Peyer's patch (tissue), 4 donors: ENCODE results near the gene PCP4.

Experiments used
- POLR2A ChIP-seq, 2 donors: fragments of 450-650 bp; IDR thresholded peaks; one replicate each; pipeline ENCODE4 v1.5.1; 2017; ENCODE audit warnings: antibody characterized with exemption in 2 of 2, mild to moderate bottlenecking in 2 of 2, moderate library complexity in 2 of 2
- TF ChIP-seq, protein P1 (sequence below), 6 experiments: fragments of 450-650 bp in 4 of 6; fragments of 200-600 bp in 2 of 6; sonication (generic) in 1 of 6; IDR thresholded peaks; one replicate each; pipeline ENCODE4 v1.5.1; 2017 to 2019; ENCODE audit warnings: antibody characterized with exemption in 6 of 6, mild to moderate bottlenecking in 3 of 6, moderate library complexity in 1 of 6

DNA sequence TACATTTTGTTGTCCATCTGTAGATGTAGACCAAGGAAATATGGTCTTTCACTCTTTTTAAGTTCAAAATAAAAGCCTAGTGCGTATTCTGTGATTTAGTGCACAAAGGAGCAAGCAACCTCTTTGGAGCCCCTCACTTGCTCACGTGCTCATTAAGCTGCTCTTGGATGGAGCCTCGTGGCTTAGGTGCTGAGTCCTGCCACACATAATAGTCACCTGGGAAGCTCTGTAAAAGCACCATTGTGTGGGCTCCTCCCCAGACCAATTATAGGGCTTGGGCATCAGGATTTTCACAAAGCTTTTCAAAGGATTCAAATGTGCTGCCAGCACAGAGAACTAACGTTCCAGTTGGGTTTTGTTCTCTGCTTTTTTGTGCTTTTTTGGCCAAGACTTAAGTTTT lies 85.0 kb downstream of the PCP4 start:
- TF ChIP-seq, protein P1, sequence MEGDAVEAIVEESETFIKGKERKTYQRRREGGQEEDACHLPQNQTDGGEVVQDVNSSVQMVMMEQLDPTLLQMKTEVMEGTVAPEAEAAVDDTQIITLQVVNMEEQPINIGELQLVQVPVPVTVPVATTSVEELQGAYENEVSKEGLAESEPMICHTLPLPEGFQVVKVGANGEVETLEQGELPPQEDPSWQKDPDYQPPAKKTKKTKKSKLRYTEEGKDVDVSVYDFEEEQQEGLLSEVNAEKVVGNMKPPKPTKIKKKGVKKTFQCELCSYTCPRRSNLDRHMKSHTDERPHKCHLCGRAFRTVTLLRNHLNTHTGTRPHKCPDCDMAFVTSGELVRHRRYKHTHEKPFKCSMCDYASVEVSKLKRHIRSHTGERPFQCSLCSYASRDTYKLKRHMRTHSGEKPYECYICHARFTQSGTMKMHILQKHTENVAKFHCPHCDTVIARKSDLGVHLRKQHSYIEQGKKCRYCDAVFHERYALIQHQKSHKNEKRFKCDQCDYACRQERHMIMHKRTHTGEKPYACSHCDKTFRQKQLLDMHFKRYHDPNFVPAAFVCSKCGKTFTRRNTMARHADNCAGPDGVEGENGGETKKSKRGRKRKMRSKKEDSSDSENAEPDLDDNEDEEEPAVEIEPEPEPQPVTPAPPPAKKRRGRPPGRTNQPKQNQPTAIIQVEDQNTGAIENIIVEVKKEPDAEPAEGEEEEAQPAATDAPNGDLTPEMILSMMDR (IDR thresholded peaks at IDR 0.05), result no peak
- no peak for TF ChIP-seq POLR2A (IDR thresholded peaks at IDR 0.05)
